Hindlimb muscle (tissue), 1 donor: Measurements from ENCODE around the gene OCA2. TPM values are rescaled to one million over a fixed set of nuclear protein-coding genes. Genes with fewer than 3 reads are reported as not detected.
A peak's percentile ranks its signal among the peaks of the same experiment; 100 is the strongest.
"Not testable (repeated sequence)": the region's sequence is repeated elsewhere in the genome, so short reads cannot be mapped to it uniquely, and the experiment has no call there.

ENCODE experiments used
- DNase-seq: peaks from one replicate; pipeline ENCODE4 v3.0.0-alpha.2; 2013
- polyA plus RNA-seq: library from polyadenylated mRNA; unstranded; fragments of 120-200 nt; gene quantifications from one replicate; pipeline ENCODE4 v1.2.1, GENCODE V29; 2013; ENCODE audit not compliant: insufficient read length

The OCA2 gene
- polyA plus RNA-seq, 1 donor = 4.5 TPM

DNA sequence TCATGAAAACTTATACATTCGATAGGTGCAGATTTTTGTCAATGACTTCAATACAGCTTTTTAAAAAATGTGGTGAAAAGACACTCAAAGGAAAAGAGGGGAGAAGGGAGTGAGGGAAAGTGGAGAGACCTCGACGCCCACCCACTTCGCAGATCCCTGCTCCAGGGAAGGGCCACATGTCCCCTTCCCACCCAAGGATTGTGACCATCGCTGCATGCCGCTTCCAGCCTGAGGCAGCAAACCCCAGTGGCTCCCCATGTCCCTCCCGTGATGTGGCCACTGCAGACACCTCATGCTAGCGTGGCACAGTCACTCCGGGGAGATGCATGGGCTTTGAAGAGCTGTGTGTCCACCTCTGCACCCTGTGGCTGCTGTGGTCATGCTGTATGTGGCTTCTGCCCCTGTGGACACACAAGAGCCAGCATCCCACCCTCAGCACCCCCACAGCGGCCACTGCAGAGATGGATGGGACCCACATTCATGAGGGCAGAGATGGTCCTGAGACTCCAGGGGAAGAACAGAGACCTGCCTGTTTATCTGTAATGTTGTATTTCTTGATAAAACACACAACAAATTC lies 230.2 kb downstream of the OCA2 start:
- no peak for DNase-seq

DNA sequence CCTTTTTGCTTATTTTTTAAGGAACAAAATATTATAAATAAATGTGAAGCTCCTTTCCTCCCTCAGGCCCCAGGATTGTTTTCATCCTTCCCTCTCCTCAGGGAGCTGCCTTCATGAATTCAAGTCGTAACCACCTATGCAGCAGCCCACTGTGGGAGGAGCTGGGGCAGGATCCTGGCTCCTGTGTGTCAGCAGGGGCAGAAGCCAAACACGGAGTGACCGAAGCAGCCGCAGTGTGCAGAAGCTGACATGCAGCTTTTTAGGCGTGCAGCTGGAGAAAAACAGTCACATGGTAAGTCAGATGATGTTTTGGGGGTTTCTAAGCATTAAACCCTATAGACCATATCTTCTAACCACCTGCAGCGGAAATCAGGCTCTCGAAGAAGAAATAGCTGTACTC lies 231.3 kb downstream of the OCA2 start:
- peak; percentile 3 for DNase-seq

DNA sequence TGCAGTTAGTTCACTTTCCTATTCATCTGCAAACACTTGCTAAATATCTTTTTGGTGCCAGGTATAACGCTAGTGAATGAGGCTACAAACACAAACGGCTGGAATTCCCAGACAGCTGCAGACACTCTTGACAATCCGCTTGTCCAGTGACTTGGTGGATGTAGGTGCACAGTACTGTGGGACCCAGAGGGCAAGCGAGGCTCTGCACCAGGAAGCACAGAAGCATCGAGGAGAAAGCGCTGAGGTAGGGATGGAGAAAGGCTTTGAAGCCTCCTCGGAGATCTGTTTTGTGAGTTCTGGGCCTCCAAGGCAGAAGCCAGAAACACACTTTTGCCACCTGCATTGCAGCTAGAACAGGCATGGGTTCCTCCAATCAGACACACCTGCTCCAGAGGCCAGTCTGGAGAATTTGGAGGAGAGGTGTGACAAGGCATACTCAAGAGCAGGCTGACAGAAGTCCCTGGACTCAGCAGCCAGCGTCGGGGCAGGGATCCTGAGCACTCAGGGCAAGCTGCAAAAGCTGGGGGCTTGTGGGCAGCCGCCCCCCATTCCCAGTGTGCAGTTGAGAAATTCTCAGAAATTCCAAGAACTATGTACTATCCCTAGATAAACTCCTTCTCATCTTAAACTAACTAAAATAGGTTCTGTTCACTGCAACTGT lies 232.5 kb downstream of the OCA2 start:
- DNase-seq = no peak

DNA sequence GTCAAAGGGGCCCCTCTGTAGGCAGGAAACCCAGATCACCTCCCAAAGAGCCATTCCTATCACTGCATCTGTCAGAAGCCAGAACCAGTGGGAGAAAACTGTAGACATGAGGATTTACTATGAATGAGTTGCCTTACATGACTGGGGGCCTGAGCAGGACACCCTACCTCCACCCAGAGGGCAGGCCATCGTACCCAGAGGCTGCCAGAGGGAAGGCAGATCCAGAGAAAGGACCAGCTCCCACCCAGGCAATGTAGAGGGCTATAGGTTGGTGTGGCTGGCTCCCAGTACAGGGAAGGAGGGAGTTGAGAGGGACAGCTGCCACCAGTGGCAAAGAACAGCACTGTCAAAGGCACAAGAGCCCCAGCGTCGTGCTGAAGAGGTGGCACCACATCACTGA lies 233.2 kb downstream of the OCA2 start:
- no peak for DNase-seq

DNA sequence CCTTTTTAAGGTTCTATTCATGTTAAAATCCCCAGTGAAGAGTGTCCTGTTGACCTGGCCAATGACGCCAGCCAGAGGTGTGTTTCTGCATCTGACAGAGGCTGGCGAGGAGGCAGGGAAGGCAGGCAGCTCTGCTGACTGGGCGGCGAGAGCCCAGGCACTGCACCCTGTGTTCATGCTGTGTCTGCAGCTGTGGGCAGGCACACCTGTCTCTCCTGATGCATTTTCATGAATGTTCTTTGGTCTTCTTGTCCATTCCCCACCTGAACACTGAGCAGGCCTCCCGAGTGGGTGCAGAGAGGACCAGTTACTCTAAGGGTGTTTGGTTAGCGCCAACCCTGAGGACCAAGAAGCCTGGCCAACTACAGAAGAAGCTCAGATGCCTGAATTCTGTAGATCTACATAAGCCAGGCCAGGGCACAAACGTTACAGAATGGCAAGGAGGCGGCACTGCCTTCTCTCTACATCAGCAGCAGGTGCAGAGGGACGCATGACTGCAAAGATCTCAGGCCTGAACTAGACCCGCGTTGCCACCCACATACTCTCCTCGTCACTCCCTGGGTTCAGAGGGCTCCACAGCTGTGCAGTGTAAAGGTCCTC lies 233.7 kb downstream of the OCA2 start:
- DNase-seq = no peak

DNA sequence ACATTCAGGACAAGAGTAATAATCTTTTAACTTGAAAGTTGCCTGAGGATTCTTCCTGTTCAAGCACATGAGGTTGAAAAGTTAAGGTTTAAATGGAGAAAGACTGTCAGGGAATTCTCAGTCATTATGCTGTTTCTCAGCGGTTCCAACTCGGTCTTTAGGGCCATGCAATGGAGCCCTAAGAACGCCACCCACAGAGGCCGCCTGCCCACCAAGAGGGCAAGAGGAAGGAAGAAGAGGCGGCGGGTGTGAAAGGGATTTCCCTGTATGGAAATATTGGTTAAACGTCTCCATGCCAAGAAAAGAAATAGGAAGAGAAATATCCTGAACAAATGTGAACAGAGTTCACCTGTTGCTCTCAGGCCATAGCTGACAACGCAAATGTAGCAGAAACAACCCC lies 234.4 kb downstream of the OCA2 start:
- DNase-seq = no peak

DNA sequence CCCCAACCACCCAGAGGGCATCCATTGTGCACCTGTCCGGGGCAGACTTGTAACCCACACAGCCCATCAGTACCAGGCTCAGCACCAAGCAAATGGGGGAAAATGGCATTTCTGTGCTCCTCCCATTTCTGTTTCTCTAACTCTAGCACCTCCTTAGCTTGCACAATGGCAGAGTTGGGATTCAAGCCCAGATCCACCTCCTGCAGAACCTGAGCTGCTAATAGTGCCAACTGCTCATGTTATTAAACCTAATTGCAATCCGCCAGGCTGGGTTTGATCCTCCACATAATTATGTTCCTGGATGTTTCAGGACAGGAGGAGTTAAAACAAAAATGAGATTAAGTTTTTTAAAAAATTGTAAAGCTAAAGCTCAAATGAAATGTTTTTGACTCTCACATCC lies 235.0 kb downstream of the OCA2 start:
- DNase-seq = no peak

DNA sequence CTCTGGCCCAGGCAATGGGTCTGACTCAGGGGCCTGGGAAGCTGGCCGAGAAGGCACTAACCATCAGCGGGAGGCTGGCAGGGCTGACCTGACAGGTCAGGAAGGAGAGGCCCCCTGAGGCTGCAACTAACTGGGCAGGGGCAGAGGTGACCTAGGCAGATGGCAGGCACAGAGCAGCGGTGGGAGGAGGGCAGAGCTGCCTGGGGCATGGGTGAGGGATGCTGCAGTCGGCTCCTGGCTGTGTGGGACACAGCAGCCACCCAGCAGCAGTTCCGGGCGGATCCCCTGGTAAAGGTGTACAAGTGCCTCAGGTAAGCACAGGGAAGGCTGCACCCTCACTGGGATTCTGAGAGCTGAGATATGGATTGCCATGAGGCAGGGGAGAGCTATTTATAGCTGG lies 236.1 kb downstream of the OCA2 start:
- no peak for DNase-seq

DNA sequence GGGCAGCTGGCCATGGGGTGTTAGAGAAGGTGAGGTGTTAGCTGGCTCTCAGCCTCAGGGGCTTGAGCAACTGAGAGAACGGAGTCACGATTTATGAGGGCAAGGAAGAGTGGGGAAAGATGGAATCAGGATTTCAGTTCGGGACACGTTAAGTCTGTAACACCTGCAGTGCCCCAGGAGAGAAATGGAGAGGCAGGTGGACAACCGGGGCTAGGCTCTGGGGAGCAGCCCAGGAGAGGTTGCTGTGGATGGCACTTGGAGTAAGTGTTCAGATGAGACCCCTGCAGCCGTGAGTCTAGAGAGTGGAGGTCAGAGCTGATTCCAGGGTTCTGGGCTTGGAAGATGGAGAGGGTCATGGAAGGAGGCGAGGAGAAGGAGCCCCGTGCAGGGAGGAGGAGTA lies 237.9 kb downstream of the OCA2 start:
- DNase-seq = no peak

DNA sequence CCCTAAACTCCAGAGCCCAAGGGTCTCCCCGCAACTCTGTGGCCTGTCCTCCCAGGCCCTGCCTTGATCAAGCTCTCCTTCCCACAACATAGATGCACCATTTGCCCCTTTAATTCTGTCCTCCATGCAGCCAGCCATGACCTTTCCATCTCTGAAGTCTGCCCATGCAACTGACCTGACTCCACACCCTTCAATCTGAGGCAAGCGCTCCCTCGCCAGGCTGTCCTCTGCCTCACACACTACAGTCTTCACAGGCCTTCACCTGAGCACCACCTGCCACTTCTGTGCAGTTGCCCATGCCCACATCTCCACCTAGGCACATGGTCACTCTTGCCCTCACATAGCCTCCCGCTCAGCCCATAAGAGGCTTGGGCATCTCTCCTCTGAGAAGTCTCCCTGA lies 244.0 kb downstream of the OCA2 start:
- DNase-seq = no peak

DNA sequence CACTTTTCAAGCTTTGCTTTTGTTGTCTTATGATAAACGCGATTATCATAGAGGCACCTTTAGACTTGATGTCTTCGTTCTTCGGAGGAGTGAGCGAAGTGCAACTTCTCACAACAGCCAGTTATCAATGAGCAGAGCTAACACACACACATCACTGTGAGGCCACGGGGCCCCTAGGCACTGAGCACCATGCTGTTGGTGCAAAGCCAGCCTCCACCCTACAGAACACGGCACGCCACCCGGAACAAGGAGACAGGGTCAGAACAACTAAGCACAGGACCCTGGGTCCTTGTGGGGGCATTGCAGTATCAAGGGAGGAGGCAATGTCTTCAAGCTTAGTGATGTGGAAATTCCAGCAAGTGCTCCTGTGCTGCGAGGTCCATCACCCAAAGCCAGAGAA lies 244.5 kb downstream of the OCA2 start:
- no peak for DNase-seq

DNA sequence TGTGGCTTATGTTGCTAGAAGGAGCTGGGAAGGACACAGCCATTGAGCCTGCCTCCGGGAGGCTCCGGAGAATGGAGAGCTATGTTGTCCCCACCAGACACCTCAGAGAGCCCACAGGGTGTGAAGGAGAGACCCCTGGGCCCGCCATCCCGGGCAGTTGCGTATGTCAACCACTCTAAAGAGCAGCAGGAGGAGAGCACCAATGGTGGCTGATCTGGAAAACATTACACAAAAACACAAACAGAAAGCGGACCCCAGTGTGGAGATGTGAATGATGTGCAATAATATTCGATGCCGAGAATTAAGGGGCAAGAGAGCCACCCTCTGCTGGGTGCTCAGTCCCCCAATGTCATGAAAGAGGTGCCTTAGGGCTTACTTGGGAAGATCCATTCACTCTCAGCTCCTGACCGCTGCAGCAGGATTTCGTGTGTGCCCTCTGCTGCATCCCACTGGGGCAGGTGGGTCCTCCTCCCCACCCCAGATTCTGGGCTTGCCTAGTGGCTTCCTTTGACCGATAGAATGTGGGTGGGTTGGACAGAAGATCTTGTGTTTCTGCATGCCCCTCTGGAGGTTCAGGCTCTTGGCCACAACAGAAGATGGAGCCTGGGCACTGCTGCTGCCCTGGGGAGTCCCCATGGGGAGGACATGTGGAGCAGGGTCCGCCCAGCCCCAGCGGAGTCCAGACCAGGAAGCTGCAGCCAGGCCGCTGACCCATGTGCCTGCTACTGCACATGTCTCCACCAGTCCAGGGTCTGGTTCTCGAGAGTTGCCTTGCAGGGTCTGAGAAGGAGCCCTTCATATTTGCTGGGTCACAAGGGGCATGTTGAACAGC lies 245.3 kb downstream of the OCA2 start:
- DNase-seq = no peak

DNA sequence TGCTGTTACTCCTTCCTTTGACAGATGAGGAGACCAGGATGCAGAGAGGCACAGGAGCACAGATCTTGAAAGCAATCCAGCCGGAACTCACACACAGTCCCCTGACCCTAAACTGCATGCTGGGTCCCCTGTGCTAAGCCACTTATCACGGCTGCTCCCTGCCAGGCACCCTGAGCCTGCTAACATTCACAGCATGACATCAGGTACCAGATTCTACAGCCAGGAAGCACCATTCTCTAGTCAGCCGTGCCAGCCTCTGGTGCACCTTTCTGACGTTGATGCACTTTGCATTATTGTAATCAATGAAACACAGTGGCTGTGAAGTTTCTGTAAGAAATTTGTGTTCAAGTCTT lies 247.3 kb downstream of the OCA2 start:
- no peak for DNase-seq

DNA sequence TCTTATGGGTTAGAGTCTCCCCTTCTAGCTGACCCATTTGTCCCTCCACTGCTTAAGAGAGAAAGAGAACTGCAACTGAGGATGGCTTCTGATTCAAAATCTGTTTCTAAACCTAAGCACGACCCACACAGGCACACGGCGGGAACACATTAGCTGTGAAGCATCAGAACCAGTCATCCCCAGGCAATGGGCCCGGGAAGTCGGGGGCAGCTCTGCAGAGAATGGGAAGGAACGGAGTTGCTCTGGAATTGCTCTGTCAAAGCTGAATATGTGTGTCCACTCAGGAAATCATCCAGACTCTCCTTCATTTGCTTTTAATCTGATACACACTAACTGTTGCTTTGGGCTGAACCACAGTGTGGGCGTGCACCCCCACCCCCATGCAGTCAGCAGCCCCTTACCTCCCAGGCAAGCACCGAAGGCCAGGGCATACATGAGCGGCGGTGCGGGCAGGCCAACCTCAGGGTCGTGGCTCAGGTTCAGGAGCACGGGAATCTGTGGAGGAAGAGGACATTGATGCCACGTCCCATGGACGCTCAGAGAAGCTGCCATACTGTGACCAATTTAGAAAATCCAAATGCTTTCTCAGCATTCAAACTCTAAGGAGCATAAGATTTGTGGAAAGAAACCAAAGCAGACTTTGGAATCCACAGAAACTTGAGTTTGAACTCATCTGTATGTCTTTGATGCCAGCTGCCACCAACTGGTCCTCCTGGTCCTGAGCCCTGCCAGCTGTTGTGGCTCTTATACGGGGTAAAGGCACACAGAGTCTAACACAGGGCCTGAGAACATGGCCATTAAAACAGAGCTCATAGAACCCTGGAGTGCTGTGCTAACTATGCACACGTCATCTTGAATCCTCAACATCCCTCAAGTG lies 247.9 kb downstream of the OCA2 start:
- DNase-seq = no peak

DNA sequence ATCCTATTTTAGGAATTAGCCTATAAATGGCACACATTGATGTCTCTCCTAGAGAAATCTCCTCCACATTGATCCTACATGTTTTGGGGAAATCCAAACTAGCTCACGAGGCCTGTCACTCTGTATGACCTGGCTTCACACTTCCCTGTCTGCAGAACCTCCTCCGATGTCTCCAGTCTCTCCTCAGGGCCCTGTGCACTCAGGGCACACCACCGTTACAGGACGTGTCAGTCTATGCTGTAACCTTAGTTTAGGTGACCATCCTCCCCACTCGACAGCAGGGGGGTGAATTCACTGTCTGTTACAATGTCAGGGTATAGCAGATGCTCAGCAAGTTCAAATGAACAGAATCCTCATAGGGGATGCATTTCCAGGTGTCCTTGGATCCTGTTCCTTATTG lies 249.1 kb downstream of the OCA2 start:
- no peak for DNase-seq

DNA sequence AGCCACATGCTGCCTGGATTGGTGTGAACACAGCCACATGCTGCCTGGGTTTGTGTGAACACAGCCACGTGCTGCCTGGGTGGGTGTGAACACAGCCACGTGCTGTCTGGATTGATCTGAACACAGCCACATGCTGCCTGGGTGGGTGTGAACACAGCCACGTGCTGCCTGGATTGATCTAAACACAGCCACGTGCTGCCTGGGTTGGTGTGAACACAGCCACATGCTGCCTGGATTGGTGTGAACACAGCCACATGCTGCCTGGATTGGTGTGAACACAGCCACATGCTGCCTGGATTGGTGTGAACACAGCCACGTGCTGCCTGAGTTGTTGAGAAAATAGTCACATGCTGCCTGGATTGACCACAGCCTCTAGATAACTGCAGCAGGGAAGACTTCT lies 250.2 kb downstream of the OCA2 start:
- not testable (repeated sequence) for DNase-seq

DNA sequence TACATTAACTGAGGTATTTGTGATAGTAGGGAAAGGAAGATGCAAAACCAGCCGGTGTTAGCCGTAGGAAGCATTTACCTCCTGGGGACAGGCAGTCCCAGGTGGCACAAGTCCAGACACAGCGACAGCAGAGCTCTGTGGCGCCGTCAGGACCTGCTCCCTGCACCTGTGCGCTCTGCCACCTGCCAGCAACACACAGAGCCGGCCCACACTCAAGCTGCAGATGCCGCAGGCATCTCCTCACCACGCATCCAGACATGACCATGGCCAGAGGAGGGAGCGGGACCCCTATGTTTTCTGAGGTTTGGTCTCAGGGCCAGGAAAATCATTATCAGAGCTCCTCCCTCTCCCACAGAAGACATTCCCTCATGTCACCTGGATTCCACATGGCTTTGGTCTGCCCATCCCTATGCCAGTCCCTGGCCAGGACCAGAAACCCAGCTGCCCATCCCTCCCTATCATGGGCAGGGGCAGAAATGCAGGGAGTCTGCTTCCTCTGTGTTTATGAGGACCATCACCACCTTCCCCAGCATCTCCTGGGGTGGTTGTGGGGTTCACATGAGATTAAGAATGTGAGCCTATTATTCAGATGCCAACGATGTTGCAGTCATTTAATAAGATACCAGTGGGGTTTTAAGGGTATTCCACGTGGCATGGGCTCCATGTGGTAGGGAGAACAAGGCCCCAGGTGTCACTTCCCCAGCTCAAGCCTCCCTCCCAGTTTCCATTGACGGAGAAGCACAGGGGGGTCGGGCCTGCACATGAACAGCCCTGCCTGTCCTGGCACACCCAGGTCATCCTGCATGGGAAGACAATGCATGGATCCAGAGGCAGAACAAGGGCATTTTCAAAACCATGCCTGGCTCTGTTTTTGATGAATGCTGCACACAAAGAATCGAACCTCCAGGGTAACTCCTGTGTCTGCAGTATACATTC lies 251.1 kb downstream of the OCA2 start:
- DNase-seq = no peak

DNA sequence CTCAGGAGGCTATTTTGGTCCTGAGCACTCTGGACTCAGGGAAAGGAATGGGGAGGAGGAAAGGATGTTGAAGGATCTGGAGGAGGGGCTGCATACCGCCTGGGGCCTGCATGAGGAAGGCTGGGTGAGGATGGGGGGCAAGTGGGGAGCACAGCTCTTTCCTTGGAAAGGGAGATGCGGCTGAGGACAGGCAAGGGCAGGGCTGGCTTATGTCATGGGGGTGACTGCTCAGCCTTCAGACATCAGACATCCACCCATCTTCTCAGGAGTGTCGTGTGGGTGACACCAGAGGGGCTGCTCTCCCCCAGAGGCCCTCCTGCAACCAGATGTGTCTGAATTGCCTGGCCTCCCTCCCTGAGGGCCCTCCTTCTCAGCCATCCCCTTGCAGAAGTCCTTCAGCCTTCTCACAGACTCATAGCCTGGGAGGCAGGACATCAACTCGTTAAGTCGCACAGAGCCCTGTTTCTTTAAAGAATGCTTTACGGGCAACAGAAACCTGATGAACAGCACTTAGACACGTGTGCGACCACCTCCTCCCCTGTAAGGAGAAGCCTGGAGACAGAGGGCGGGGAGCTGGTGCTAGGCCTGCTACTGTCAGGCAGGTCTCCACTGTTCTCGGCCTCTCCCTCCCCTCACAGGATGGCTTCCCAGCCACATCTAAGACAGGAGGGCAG lies 252.3 kb downstream of the OCA2 start:
- DNase-seq = no peak

DNA sequence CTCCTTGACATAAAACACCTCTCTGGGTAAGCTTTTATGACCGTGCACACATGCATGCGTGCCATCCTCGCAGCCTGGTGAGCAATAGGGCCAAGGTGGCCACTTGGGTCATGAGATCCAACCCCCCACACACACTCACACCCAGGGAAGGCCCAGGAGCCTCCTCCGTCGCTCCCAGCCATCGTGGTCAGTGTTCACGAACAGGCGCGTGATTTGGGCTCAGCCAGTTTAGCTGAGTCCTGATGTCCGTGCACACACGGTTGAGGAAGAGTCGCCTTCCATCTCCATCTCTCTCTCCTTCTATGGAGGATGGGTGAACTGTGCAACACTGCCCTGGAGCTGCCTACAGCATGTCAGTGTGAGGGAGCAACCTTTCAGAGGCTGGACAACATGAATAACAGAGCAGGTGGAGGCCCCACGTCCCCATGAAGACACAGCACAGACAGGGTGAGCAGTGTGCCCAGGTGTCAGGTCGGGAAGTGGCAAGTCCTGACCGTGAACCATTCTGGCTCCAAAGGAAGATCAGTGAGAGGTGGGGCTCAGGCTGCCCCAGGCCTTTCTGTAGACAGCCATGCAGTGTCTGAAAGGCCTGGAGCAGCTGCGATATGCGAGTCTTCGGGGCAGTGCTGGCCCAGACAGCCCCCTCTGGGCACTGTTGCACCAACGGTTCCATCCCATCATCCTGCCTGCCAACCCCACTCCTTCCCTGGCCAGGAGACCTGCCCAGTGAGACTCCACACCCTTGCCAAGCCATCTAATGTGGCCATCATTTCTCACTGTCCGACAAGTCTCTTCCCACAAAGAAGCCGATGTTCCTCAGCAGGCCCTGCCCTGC lies 253.4 kb downstream of the OCA2 start:
- DNase-seq = no peak
